Esophagus (tissue), 2 donors: ENCODE measurements around the gene PGAM5. TPM values are rescaled to one million over a fixed set of nuclear protein-coding genes. Genes with fewer than 3 reads are reported as not detected.

Source experiments
- H3K27ac ChIP-seq, 2 donors: one replicate each; pipeline ENCODE4 v1.5.1; 2013; ENCODE audit warnings: low read depth in 2 of 2, mild to moderate bottlenecking in 2 of 2, inconsistent platforms in 1 of 2, low read length in 1 of 2, moderate library complexity in 1 of 2
- H3K27me3 ChIP-seq, 2 donors: one replicate each; pipeline ENCODE4 v1.6.1; 2013; ENCODE audit warnings: low read length in 2 of 2, control low read depth in 1 of 2, mild to moderate bottlenecking in 1 of 2; ENCODE audit not compliant: insufficient read depth in 2 of 2, control insufficient read depth in 1 of 2
- H3K36me3 ChIP-seq, 2 donors: one replicate each; pipeline ENCODE4 v1.6.1; 2013; ENCODE audit warnings: low read length in 1 of 2; ENCODE audit not compliant: control insufficient read depth in 2 of 2, insufficient read depth in 2 of 2
- H3K4me1 ChIP-seq, 2 donors: one replicate each; pipeline ENCODE4 v1.6.1; 2013; ENCODE audit warnings: low read length in 1 of 2; ENCODE audit not compliant: control insufficient read depth in 2 of 2, insufficient read depth in 2 of 2
- H3K4me3 ChIP-seq, 2 donors: one replicate each; pipeline ENCODE4 v1.5.1; 2013; ENCODE audit warnings: low read length in 2 of 2, mild to moderate bottlenecking in 2 of 2, low read depth in 1 of 2, moderate library complexity in 1 of 2
- H3K9me3 ChIP-seq, 2 donors: one replicate each; pipeline ENCODE4 v1.6.1; 2013; ENCODE audit warnings: mild to moderate bottlenecking in 2 of 2, low read depth in 1 of 2, low read length in 1 of 2, moderate library complexity in 1 of 2; ENCODE audit not compliant: control insufficient read depth in 2 of 2, insufficient read depth in 1 of 2
- WGBS, 2 donors: extraction: QIAGEN DNeasy Blood & Tissue Kit; methylation state at CpG; one replicate each; pipeline ENCODE4 v1.1.7; 2013; 5-methylcytosine and 5-hydroxymethylcytosine counted together
- polyA plus RNA-seq, 2 donors: library from polyadenylated mRNA; stranded (reverse); fragments of 200-250 nt; gene quantifications; one replicate each; pipeline ENCODE4 v1.2.3, GENCODE V29; 2013
- donor health status: healthy with polysubstance abuse.
- donor health status: Bipolar disorder and iron deficiency.

Gene PGAM5
- polyA plus RNA-seq, 2 donors: 19.1 to 20.5 TPM

DNA sequence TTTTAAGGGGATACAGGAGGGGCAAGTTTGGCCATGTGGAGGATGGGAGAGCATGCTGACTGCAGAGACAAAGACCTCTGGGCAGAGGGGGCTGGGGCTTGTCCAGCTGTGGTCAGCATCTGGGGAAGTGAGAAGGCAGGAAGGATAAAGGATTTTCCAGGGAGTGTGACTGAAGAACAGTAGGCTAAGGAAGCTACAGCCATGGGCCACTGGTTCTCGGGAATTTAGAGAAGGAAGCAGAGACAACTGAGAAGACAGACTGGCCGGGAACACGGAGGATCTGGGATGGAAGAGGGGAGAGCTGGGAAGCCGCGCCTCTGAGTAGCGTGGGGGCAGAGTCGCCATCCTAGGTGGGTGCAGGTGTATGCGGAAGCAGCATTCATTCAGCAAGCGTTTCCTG is 7.0 kb upstream of the PGAM5 start:
- WGBS, 2 donors: 96 to 97% methylated on average over 9 of the region's 9 CpGs
- H3K9me3 ChIP-seq: no peaks in the 10 kb centered on the region
- no peaks in the 10 kb centered on the region for H3K4me1 ChIP-seq
- no peak overlapping the region for H3K27ac ChIP-seq
- H3K27me3 ChIP-seq: no peaks in the 10 kb centered on the region
- H3K4me3 ChIP-seq: no peak overlapping the region
- H3K36me3 ChIP-seq: peaks cover 0 to 14% of the 10 kb centered on the region in 2 donors

DNA sequence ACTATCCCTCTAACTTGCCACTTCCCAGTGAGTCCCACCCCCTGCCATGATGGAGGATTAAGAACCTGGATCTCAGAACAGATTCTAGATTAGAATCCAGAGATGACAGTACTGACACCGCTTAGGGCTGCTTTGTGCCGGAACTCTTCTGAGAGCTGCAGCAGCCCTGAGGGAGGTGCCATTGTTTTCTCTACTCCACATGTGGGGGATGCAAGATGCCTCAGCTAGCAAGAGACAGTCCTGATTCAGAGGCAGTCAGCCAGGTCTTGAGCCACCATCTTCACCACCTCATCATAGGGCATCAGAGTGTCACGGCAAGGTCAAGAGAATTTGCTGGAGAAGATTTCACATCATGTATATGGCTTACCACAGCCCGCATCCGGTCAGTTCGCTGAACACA is 3.4 kb upstream of the PGAM5 start:
- H3K4me3 ChIP-seq: no peak overlapping the region
- no peaks in the 10 kb centered on the region for H3K27me3 ChIP-seq
- H3K36me3 ChIP-seq: peaks cover 0 to 10% of the 10 kb centered on the region in 2 donors
- WGBS, 2 donors: 96% methylated on average over 6 of the region's 6 CpGs
- H3K4me1 ChIP-seq: no peaks in the 10 kb centered on the region
- no peak overlapping the region for H3K27ac ChIP-seq
- no peaks in the 10 kb centered on the region for H3K9me3 ChIP-seq

DNA sequence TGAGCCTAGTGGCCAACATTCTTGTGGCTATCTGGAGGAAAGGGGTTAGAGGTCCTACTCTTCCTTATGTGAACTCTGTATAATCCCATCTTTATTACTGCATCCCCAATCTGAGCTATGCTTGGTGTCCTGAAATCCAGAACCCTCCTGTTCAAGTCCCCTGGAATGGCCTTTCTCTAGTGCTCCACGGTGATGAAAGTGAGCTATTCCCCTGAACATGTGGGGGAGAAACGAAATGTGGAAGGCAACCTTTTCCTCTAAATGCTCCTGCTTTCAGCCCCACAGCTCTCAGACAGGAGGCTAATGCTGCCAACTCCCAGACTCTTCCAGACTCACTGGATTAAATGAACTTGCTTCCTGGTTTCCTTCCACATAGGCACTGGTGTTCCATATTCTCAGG is 2.5 kb upstream of the PGAM5 start:
- Histone ChIP-seq H3K27ac (no peak overlapping the region), H3K9me3 (no peaks in the 10 kb centered on the region), H3K4me3 (no peak overlapping the region), H3K36me3 (peaks cover 0 to 6% of the 10 kb centered on the region in 2 donors), H3K27me3 (no peaks in the 10 kb centered on the region), H3K4me1 (no peaks in the 10 kb centered on the region)
- 82 to 92% methylated on average over 2 of the region's 2 CpGs for WGBS, 2 donors

DNA sequence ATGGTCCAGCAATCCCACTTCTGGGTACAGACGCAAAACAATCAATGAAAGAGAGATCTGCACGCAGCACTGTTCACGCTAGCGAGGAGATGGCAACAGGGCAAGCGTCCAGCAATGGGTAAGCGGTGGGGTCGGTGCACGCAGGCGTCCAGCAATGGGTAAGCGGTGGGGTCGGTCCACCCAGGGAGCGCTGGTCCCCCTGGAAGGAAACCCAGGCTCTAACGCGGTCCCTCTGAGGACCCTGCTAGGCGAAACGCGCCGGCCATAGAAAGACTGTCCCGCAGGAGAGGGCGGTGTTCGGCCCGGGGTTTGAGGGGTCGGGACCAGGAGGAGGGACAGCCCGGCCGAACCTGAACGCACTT is 618 bp upstream of the PGAM5 start:
- 2 to 3% methylated on average over 26 of the region's 26 CpGs for WGBS, 2 donors
- H3K27ac ChIP-seq: peak overlapping the region; percentile 79 to 80

DNA sequence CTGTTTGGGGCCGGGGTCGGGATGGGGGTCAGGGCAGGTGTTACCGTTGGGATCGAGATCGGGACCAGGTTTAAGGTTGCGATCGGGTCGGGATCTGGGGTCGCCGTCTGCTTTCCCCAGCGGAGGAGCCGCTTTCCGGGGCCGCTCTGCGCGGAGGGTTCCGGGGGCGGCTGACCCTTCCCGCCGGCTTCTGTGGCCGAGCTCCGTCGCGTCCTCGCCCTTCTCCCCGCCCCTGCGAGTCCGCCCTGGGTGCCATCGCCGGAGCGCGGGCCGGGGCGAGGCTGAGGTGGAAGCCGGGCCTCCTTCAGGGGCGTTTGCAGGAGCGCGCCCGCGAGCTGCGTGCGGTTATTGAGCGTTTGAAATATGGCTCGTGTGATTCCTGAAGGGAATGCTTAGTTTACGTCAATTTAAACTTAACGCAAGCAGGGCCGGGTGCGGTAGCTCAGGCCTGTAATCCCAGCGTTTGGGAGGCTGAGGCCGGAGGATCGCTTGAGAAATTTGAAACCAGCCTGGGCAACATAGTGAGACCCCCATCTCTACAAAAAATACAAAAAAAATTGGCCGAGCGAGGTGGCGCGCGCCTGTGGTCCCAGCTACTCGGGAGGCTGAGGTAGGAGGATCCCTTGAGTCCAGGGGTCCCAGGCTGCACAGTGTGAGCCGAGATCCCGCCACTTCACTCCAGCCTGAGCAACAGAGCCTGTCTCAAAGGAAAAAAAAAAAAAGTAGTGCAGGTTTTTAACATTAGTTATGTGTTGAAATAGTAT is 620 bp downstream of the PGAM5 start:
- H3K4me1 ChIP-seq: no peaks in the 10 kb centered on the region
- 6 to 9% methylated on average over 57 to 59 of the region's 59 CpGs for WGBS, 2 donors
- H3K36me3 ChIP-seq: peaks cover 0 to 7% of the 10 kb centered on the region in 2 donors
- no peaks in the 10 kb centered on the region for H3K9me3 ChIP-seq
- peak overlapping the region; percentile 90 for H3K4me3 ChIP-seq
- no peaks in the 10 kb centered on the region for H3K27me3 ChIP-seq
- peak overlapping the region; percentile 12 to 80 for H3K27ac ChIP-seq

More for the DNA sequence above, 618 bp upstream of the PGAM5 start:
- no peaks in the 10 kb centered on the region for H3K9me3 ChIP-seq
- H3K36me3 ChIP-seq: peaks cover 0 to 7% of the 10 kb centered on the region in 2 donors
- no peaks in the 10 kb centered on the region for H3K4me1 ChIP-seq
- H3K27me3 ChIP-seq: no peaks in the 10 kb centered on the region
- peak overlapping the region; percentile 90 for H3K4me3 ChIP-seq

DNA sequence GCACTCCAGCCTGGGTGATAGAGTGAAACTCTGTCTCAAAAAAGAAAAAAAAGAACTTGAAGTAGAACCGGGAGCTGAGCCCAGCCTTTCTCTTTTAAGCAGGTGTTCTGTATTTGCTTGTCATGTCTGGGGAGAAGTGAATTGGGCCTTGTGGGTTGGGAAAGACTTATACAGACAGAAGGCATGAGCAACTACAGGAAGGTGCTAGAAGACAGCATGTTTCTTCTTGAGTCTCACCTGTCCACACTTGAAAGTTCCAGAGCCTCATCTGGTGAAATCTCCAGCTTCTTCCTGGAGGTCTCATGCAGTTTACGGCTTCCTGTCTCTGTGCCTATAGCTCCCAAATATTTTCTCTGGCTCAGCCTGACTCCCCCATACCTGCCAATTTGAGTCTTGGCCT is 2.5 kb downstream of the PGAM5 start:
- H3K4me3 ChIP-seq: no peak overlapping the region
- peaks cover 0 to 21% of the 10 kb centered on the region in 2 donors for H3K36me3 ChIP-seq
- 50 to 51% methylated on average over 2 of the region's 2 CpGs for WGBS, 2 donors
- H3K9me3 ChIP-seq: no peaks in the 10 kb centered on the region
- no peaks in the 10 kb centered on the region for H3K4me1 ChIP-seq
- H3K27me3 ChIP-seq: no peaks in the 10 kb centered on the region
- no peak overlapping the region for H3K27ac ChIP-seq

DNA sequence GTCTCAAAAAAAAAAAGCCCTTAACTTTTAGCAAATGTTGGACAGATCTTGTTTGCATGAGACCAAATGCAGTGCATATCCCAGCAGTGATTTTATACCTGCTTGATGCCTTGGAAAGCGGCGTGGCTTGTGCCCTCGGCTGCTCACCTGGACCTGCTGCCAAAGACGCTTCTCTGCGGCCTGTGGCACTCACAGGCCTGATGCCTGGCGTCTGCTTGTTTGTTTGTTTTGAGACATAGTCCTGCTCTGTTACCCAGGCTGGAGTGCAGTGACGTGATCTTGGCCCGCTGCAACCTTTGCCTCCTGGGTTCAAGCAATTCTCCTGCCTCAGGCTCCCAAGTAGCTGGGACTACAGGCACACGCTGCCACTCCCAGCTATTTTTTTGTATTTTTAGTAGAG is 5.2 kb downstream of the PGAM5 start:
- no peaks in the 10 kb centered on the region for H3K27me3 ChIP-seq
- H3K36me3 ChIP-seq: peaks cover 0 to 42% of the 10 kb centered on the region in 2 donors
- no peaks in the 10 kb centered on the region for H3K4me1 ChIP-seq
- no peak overlapping the region for H3K4me3 ChIP-seq
- no peak overlapping the region for H3K27ac ChIP-seq
- 79 to 85% methylated on average over 9 of the region's 9 CpGs for WGBS, 2 donors
- H3K9me3 ChIP-seq: no peaks in the 10 kb centered on the region

DNA sequence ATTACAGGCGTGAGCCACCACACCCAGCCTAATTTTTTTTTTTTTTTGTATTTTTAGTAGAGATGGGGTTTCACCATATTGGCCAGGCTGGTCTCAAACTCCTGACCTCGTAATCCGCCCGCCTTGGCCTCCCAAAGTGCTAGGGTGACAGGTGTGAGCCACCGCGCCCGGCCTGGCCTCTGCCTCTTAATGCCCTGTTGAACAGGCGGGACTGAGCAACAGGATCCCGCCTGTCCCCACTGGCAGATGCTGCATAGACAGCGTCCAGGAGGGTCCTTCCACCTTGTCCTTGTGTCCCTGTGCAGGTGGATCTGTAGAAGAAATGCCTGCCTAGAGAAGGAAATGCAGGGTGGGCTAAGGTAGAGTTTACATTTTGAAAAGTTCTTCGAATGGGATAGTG is 5.7 kb downstream of the PGAM5 start:
- Histone ChIP-seq H3K27ac (no peak overlapping the region), H3K9me3 (no peaks in the 10 kb centered on the region), H3K4me3 (no peak overlapping the region), H3K4me1 (no peaks in the 10 kb centered on the region), H3K27me3 (no peaks in the 10 kb centered on the region), H3K36me3 (peaks cover 0 to 44% of the 10 kb centered on the region in 2 donors)
- 78 to 85% methylated on average over 11 of the region's 11 CpGs for WGBS, 2 donors

DNA sequence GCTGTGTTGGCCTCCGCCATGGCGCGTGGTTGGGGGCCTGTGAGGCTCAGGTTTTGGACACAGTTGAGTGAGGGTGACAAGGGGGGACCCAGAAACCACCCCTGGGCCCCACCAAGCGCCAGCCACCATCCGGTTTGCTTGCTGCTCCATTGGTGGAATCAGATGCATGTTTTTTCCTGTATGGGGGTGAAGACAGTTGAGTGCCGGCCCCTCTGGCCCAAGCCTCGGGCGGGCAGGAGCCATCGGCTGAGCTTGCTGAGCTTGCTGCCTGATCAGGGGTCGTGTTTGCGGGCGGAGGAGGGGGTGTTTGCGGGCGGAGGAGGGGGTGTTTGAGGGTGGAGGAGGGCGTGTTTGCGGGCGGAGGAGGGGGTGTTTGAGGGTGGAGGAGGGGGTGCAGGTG is 6.4 kb downstream of the PGAM5 start:
- no peaks in the 10 kb centered on the region for H3K27me3 ChIP-seq
- H3K27ac ChIP-seq: no peak overlapping the region
- H3K4me1 ChIP-seq: no peaks in the 10 kb centered on the region
- H3K4me3 ChIP-seq: no peak overlapping the region
- 84 to 85% methylated on average over 17 of the region's 17 CpGs for WGBS, 2 donors
- H3K9me3 ChIP-seq: no peaks in the 10 kb centered on the region
- H3K36me3 ChIP-seq: peaks cover 0 to 44% of the 10 kb centered on the region in 2 donors
